ENCODE measurements around the gene PI4K2A. TPM values are rescaled to one million over a fixed set of nuclear protein-coding genes. Genes with fewer than 3 reads are reported as not detected.

Gene PI4K2A
- 20.9 to 25.7 TPM (median 25.2 TPM) in 5 replicates for total RNA-seq (2022; extraction: Qiagen RNA extraction)

GRCh38 chr10:97640174-97640867 lies at the start of gene PI4K2A:
Gene PI4K2A, plus strand, starts transcription at chr10:97640671. Its CDS starts 72 bp downstream, at chr10:97640743.

GRCh38 chr10:97632949-97633884 lies 7.3 kb upstream of the PI4K2A start, which contains the start of gene MORN4:
Gene MORN4, minus strand, starts transcription at chr10:97633500. Its CDS starts 13,847 bp downstream, at chr10:97619653.

GRCh38 chr10:97686962-97687784 lies 46.7 kb downstream of the PI4K2A start, which contains the start of gene AVPI1:
Gene AVPI1, minus strand, starts transcription at chr10:97687241. Its CDS starts 7,336 bp downstream, at chr10:97679905.

GRCh38 chr10:97713339-97713825 lies 72.9 kb downstream of the PI4K2A start, which contains the start of gene MARVELD1:
Gene MARVELD1, plus strand, starts transcription at chr10:97713730. Its CDS starts 147 bp downstream, at chr10:97713877.

Other genes with a start within 250 kb of the PI4K2A start
- gene RRP12, start 239.3 kb upstream of the PI4K2A start, total RNA-seq (2022; extraction: Qiagen RNA extraction), result 49.9 to 64.6 TPM (median 56.3 TPM) in 5 replicates
- 569 to 637 TPM (median 623 TPM) in 5 replicates for gene PGAM1, start 214.5 kb upstream of the PI4K2A start, total RNA-seq (2022; extraction: Qiagen RNA extraction)
- gene EXOSC1, start 194.7 kb upstream of the PI4K2A start, total RNA-seq (2022; extraction: Qiagen RNA extraction), result 52.8 to 56.2 TPM (median 54.2 TPM) in 5 replicates
- 45.4 to 53.7 TPM (median 50.4 TPM) in 5 replicates for gene ZDHHC16, start 194.5 kb upstream of the PI4K2A start, total RNA-seq (2022; extraction: Qiagen RNA extraction)
- 40.0 to 50.7 TPM (median 47.0 TPM) in 5 replicates for gene MMS19, start 142.2 kb upstream of the PI4K2A start, total RNA-seq (2022; extraction: Qiagen RNA extraction)
- gene UBTD1, start 141.7 kb upstream of the PI4K2A start, total RNA-seq (2022; extraction: Qiagen RNA extraction), result 16.2 to 20.6 TPM (median 19.0 TPM) in 5 replicates
- 4.7 to 7.9 TPM (median 6.3 TPM) in 5 replicates for gene ANKRD2, start 67.9 kb upstream of the PI4K2A start, total RNA-seq (2022; extraction: Qiagen RNA extraction)
- gene HOGA1, start 56.3 kb upstream of the PI4K2A start, total RNA-seq (2022; extraction: Qiagen RNA extraction), result 1.6 to 2.6 TPM (median 1.8 TPM) in 5 replicates
- gene C10orf62, start 51.0 kb upstream of the PI4K2A start, total RNA-seq (2022; extraction: Qiagen RNA extraction), result not detected in 5 replicates
- 6.3 to 8.1 TPM (median 7.0 TPM) in 5 replicates for gene MORN4, start 7.2 kb upstream of the PI4K2A start, total RNA-seq (2022; extraction: Qiagen RNA extraction)
- 87.1 to 130 TPM (median 117 TPM) in 5 replicates for gene AVPI1, start 46.6 kb downstream of the PI4K2A start, total RNA-seq (2022; extraction: Qiagen RNA extraction)
- 43.9 to 51.9 TPM (median 51.6 TPM) in 5 replicates for gene MARVELD1, start 73.1 kb downstream of the PI4K2A start, total RNA-seq (2022; extraction: Qiagen RNA extraction)
- 19.1 to 25.5 TPM (median 25.1 TPM) in 5 replicates for gene ZFYVE27, start 96.5 kb downstream of the PI4K2A start, total RNA-seq (2022; extraction: Qiagen RNA extraction)
- gene SFRP5, start 131.3 kb downstream of the PI4K2A start, total RNA-seq (2022; extraction: Qiagen RNA extraction), result 1.7 to 2.8 TPM (median 2.4 TPM) in 5 replicates
- gene GOLGA7B, start 209.2 kb downstream of the PI4K2A start, total RNA-seq (2022; extraction: Qiagen RNA extraction), result 3.2 to 4.0 TPM (median 3.6 TPM) in 5 replicates